Measurements from ENCODE around the gene TMCC1.

Gene TMCC1

DNA sequence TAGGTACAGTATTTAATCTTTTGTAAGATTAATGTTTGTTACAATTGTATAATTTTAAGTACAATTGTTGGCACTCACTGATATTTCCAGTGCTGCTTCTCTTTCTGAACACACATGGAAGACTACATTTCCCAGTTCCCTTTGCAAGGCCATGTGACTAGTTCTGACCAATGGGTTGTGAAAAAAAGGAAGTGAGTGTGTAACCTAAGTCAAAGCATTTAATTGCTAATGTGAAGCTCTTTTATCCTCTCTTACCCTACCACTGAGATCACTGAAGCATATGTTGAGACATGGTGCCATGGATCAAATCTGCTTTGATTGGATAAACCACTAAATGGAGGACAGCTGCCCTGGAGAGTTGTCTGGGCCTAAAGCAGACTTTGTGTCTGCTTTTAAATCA is 203.1 kb downstream of the TMCC1 start:
- Histone ChIP-seq H3K4me2 (no peak overlapping the region), H2AFZ (ENCODE audit: low read depth) (no peak overlapping the region), H3K79me2 (ENCODE audit: insufficient read depth, low read depth) (no peaks in the 10 kb centered on the region), H3K27ac (no peak overlapping the region), H3K4me3 (IDR thresholded peaks at IDR 0.05; ENCODE audit: insufficient read depth, low read depth, low read length) (no peak overlapping the region), H3K9ac (no peak overlapping the region), H4K20me1 (ENCODE audit: insufficient read depth) (no peaks in the 10 kb centered on the region), H3K36me3 (ENCODE audit: insufficient read depth) (no peaks in the 10 kb centered on the region), H3K4me1 (ENCODE audit: low read depth, poor library complexity, severe bottlenecking) (peaks cover 18% of the 10 kb centered on the region), H3K27me3 (ENCODE audit: insufficient read depth, low read depth) (no peaks in the 10 kb centered on the region)
- TF ChIP-seq, protein P1, sequence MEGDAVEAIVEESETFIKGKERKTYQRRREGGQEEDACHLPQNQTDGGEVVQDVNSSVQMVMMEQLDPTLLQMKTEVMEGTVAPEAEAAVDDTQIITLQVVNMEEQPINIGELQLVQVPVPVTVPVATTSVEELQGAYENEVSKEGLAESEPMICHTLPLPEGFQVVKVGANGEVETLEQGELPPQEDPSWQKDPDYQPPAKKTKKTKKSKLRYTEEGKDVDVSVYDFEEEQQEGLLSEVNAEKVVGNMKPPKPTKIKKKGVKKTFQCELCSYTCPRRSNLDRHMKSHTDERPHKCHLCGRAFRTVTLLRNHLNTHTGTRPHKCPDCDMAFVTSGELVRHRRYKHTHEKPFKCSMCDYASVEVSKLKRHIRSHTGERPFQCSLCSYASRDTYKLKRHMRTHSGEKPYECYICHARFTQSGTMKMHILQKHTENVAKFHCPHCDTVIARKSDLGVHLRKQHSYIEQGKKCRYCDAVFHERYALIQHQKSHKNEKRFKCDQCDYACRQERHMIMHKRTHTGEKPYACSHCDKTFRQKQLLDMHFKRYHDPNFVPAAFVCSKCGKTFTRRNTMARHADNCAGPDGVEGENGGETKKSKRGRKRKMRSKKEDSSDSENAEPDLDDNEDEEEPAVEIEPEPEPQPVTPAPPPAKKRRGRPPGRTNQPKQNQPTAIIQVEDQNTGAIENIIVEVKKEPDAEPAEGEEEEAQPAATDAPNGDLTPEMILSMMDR (conservative IDR thresholded peaks at IDR 0.05; ENCODE audit: low read depth, low read length): no peak

DNA sequence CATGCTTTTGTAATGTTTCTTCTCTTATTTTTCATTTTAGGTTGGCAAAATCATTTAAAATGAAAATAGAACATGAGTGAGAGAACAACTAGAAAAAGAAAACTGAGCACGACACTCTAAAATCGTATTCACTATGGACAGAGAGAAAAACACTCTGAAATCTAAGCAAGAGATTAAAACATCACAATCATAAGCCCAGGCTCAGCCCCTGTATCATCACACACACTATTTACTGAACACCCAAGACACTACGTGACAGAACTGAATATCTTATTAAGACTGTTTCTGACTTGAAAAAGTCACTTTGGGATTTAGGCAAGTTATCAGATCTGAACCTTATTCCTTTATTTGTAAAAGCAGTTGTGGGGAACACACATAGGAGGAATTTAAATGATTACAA is 204.5 kb downstream of the TMCC1 start:
- Histone ChIP-seq H3K4me1 (ENCODE audit: low read depth, poor library complexity, severe bottlenecking) (peaks cover 18% of the 10 kb centered on the region), H3K4me3 (IDR thresholded peaks at IDR 0.05; ENCODE audit: insufficient read depth, low read depth, low read length) (no peak overlapping the region), H4K20me1 (ENCODE audit: insufficient read depth) (no peaks in the 10 kb centered on the region), H3K27me3 (ENCODE audit: insufficient read depth, low read depth) (no peaks in the 10 kb centered on the region), H2AFZ (ENCODE audit: low read depth) (no peak overlapping the region), H3K79me2 (ENCODE audit: insufficient read depth, low read depth) (no peaks in the 10 kb centered on the region), H3K4me2 (no peak overlapping the region), H3K27ac (no peak overlapping the region), H3K36me3 (ENCODE audit: insufficient read depth) (no peaks in the 10 kb centered on the region), H3K9ac (no peak overlapping the region)
- TF ChIP-seq, protein P1 (conservative IDR thresholded peaks at IDR 0.05; ENCODE audit: low read depth, low read length): no peak

DNA sequence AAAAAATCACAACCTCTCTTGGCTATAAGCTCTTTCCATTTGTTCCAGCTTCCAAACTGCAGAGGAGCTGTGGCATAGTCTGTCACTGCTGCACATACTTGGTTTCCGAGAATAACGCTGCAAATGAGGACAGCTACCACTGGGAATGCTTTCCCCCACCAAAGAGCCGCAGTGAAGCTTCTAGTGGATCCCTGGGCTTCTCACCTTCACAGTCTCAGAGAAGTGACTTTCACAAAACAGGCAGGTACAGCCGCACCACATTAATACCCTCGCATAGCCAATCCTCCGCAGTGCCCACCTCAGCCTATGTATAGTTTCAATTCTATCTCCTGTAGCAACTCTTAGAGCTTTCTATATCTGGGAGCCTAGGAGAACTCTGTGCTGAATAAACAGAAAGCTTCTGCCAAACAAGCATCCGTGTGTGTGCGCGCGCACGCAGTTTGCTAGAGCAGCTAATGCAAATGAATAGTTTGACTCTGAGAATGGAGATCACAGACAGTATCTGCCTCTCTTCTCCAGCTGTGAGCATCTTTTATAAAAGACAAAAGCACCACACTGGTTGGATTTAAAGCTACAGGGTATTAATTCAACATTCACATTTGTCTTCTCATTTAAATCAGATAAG is 205.1 kb downstream of the TMCC1 start:
- TF ChIP-seq, protein P1 (conservative IDR thresholded peaks at IDR 0.05; ENCODE audit: low read depth, low read length): no peak

DNA sequence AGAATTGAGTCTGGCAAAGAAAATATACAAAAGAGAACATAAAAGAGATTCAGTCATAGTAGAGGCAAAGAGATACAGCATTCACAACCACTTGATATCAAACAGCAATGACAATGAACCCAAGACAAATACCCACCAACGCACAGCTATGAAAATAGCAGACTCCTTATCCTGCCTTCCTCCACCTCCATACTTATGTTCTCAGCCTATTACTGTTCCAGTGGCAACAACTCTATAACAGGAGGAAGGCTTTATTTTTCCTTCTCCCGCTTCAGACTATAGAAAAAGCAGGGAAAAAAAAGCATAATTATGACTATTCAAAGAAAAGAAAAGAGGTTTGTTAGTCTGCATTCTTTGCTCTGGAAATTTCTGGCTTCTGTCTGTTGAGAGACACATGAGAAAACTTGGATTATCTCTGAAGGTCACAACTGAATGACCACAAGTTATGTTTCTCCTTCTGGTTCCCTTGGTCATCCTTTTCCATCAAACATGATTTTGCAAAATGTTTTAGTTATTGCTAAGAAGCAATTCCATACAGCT is 205.9 kb downstream of the TMCC1 start:
- TF ChIP-seq, protein P1 (conservative IDR thresholded peaks at IDR 0.05; ENCODE audit: low read depth, low read length): no peak
- H2AFZ ChIP-seq (ENCODE audit: low read depth): no peak overlapping the region
- no peak overlapping the region for H3K9ac ChIP-seq
- no peak overlapping the region for H3K27ac ChIP-seq
- H3K36me3 ChIP-seq (ENCODE audit: insufficient read depth): no peaks in the 10 kb centered on the region
- H3K4me1 ChIP-seq (ENCODE audit: low read depth, poor library complexity, severe bottlenecking): peaks cover 18% of the 10 kb centered on the region
- H3K4me2 ChIP-seq: no peak overlapping the region
- no peaks in the 10 kb centered on the region for H3K79me2 ChIP-seq (ENCODE audit: insufficient read depth, low read depth)
- H3K27me3 ChIP-seq (ENCODE audit: insufficient read depth, low read depth): no peaks in the 10 kb centered on the region
- no peak overlapping the region for H3K4me3 ChIP-seq (IDR thresholded peaks at IDR 0.05; ENCODE audit: insufficient read depth, low read depth, low read length)
- H4K20me1 ChIP-seq (ENCODE audit: insufficient read depth): no peaks in the 10 kb centered on the region

More for the DNA sequence above, 205.1 kb downstream of the TMCC1 start:
- Histone ChIP-seq H3K4me3 (IDR thresholded peaks at IDR 0.05; ENCODE audit: insufficient read depth, low read depth, low read length) (no peak overlapping the region), H3K9ac (no peak overlapping the region), H3K4me2 (no peak overlapping the region), H3K27ac (no peak overlapping the region), H4K20me1 (ENCODE audit: insufficient read depth) (no peaks in the 10 kb centered on the region), H3K36me3 (ENCODE audit: insufficient read depth) (no peaks in the 10 kb centered on the region), H3K4me1 (ENCODE audit: low read depth, poor library complexity, severe bottlenecking) (peaks cover 18% of the 10 kb centered on the region), H3K79me2 (ENCODE audit: insufficient read depth, low read depth) (no peaks in the 10 kb centered on the region), H3K27me3 (ENCODE audit: insufficient read depth, low read depth) (no peaks in the 10 kb centered on the region), H2AFZ (ENCODE audit: low read depth) (no peak overlapping the region)

All from KMS-11 (cell line).